Muscle of arm (tissue), 12 donors: ENCODE results near the gene ETV7. TPM values are rescaled to one million over a fixed set of nuclear protein-coding genes. Genes with fewer than 3 reads are reported as not detected.
"Not testable (repeated sequence)": the region's sequence is repeated elsewhere in the genome, so short reads cannot be mapped to it uniquely, and the experiment has no call there.

Experiments used
- DNase-seq: peaks from one replicate; pipeline ENCODE4 v3.0.0-alpha.2; 2013
- polyA plus RNA-seq, 12 donors: library from polyadenylated mRNA; unstranded; fragments of 120-200 nt; gene quantifications; one replicate each; pipeline ENCODE4 v1.2.1, GENCODE V29; 2013; ENCODE audit not compliant: insufficient read length in 12 of 12

Gene ETV7
- polyA plus RNA-seq, 12 donors, result 0.14 to 0.44 (median 0.16) TPM; not detected in 7

GRCh38 chr6:36343109-36343680 is 44.3 kb downstream of the ETV7 start:
- DNase-seq, result no peak

DNA sequence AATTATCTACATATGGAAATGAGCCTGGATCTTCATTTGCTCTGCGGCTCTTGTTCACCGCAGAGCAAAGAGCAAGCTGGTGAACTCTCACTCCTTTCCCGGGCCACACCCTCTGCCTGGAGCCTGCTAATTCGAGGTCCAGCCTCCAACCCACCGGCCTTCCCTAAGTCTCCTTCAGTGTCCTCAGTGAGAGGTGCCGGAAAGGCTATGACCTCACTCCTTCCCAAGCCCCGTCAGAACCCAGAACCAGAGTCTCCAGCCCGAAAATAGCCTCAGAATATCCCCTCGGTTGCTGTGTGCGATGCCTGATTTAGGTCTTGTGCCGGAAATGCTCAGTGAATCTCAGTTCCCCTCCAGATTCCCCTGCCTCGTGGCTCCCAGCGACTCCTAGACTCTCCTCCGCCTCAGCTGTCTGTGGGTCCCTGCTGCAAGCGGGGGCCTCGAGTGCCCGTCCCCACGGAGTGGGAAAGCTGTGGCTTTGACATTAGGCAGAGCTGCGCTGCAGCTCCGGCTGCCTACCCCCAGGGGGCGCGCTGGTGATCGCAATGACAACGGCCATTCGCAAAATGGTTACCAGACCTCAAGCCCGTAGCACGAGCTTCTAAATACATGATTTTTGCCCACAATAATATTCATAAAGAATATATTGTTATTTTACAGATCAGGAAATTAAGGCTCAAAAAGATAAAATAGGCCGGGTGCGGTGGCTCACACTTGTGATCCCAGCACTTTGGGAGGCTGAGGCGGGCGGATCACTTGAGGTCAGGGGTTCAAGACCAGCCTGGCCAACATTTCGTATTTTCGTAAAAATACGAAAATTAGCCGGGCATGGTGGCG is 46.6 kb downstream of the ETV7 start:
- peak; percentile 53 for DNase-seq

- DNase-seq, result no peak
Observed at GRCh38 chr6:36340306-36340617, 47.2 kb downstream of the ETV7 start.

- no peak for DNase-seq
Observed at GRCh38 chr6:36339146-36339545, 48.3 kb downstream of the ETV7 start.

DNA sequence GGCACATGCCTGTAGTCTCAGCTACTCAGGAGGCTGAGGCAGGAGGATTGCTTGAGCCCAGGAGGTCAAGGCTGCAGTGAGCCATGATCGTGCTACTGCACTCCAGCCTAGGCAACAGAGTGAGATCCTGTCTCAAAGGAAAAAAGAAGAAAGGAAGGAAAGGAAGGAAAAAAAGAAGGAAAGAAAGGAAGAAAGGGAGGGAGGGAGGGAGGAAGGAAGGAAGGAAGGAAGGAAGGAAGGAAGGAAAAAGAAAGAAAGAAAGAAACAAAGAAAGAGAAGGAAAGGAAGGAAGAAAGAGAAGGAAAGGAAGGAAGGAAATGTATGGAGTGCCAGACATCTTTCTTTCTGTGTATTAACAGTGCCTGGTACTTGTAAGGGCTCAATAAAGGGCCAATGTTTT is 49.2 kb downstream of the ETV7 start:
- not testable (repeated sequence) for DNase-seq

- DNase-seq, result no peak
Observed at GRCh38 chr6:36337814-36338213, 49.7 kb downstream of the ETV7 start.

- no peak for DNase-seq
Observed at GRCh38 chr6:36336779-36337241, 50.7 kb downstream of the ETV7 start, which contains the start of gene BNIP5. TSS of gene BNIP5 (minus strand) at chr6:36336888. CDS start at chr6:36330690, 6,198 bp downstream.

DNA sequence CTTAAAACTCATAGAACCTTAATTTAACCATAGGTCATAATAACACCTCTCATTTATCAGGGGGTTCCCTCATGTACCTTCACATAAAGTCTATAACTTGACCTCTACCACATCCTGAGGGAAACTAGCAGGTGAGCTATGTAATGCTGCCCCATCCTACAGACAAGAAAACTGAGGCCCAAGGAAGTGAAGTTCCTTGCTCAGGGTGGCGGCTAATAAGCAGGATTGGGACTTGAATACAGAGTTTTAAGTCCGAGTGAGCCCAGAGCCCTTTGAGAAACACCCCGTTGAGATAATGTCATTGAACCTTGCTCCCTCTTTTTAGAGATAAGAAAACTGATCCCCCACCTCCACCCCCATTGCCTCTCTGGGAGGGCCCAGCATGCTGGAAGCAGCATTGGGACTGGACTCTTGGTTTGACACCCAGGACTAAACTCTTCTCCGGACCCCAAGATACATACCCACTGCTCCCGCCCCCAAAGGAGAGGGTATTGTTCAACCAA is 51.2 kb downstream of the ETV7 start:
- DNase-seq, result no peak

DNA sequence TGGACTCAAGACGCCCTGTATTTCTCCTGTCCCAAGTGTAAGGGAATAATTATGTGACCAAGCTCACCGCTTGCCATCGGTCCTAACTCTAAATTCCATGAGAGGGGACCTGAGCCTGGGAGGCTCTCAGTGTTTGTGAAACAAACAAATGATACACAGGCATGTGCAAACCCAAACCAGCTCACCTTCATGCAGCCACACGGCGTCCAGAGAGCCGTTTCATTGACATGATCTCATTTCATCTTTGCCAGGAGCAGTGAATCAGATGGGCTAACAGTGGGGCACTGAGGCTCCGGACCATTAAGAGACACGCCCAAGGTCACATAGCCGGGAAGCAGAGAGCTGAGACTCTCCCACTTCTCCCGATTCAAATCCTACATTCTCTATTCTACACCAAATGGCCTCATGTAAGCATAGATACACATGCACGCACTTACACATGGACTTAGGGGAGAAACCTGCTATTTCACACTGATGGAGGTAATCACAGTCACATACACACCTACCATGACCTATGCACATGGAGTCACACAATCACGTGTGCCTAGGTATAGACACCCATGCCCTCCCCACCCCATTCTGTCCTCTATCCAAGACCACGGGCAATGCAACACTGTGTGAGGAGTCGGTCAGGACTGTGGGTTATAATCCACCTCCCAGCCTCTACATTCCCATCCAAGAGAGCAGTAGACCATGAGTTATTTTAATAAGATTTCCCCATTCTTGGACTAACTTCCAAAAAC is 51.8 kb downstream of the ETV7 start:
- no peak for DNase-seq

DNA sequence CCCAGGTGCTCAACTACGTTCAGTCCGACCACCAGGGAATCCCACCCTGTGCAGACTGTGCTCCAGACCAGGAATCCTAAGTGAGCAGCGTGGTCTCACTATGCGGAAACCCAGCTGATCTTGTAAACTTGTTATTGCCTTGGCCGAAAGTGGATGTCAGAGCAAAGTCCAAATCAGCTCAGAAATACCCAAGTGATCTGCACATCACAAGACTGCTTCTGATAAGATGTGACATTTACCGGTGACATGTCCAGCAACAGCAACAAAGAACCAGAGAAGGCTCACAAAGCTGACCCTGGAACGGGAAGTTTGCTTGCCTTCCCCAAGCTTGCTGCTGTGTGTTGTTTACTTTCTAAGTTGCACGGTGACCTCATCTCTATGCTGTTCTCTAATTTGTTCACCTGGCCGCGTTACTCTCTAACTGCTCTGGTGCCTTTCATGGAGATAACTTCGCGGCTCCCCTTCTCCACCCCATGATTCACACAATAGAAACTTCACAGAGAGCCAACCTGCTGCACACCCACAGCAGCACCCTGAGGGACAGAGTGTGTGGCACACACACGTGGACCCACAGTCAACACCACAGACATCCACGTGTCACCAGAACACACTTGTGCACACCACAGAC is 52.5 kb downstream of the ETV7 start:
- DNase-seq, result peak; percentile 13

DNA sequence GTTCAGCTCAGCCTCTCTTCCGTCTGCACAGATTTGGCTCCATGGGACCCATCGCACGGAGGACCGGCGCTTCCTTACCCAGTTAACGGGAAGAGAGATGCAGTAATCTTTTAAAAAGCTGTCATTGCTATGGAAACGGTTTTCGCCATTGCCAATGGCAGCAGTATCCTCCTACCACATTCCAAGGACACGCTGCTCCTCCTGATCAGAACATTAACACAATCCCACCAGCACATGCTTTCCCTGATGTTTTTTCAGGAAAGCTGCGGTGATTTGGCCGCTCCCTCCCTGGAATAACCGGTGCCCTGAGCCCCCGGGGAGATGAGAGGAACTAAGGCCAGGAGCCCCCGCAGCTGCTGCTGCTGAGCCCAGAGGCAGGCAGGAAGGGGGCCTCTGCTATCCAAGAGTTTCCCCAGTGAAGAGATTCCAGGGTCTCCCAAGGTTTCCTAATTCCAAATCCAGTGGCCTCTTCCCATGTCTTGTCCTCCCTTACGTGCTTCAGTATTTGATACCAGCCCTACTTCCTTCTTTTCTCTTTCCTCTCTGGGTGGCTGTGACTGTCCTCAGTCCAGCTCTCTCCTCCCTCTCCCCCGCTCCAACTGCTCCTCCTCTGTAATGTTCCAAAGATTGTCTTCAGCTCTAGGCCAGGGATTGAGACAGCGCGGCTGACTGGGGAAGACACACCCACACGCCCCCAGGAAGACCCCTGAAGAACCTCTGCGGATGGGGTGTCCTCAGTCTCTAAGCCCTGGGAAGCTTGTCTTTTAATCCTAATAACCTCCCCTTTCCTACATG is 53.3 kb downstream of the ETV7 start:
- peak; percentile 55 for DNase-seq

DNA sequence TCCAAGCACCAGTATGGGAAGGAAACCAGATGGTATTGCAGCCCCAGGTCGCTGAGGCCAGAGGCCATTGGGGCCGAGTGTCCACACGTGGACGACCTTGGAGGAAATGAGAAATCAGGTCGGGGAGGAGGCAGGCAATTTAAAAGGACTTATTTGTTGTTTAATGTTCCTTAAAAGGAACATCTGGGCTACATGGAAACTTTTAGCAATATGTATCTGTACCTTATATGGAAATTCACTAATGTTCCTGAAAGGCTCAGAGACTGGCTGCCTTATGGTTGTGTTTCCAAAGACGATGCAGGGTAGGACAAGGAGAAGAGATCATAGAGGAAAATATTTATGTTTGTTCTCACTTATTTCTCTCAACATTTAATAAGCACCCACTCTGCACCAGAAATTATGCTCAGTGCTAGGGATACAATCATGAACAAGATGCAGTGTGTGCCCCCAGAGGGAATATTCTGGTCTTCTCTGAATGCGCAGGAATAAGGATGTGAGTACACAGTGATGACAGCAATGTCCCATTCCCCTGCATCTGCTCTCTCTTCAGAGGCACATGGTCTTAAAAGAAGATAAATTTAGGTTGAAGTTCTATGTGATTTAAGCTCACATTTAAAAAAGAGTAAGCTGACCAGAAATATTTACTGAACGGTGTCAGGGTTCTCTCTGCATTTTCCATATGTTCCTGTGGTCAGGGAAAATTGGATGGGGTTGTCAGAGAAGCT is 54.1 kb downstream of the ETV7 start:
- peak; percentile 22 for DNase-seq

DNA sequence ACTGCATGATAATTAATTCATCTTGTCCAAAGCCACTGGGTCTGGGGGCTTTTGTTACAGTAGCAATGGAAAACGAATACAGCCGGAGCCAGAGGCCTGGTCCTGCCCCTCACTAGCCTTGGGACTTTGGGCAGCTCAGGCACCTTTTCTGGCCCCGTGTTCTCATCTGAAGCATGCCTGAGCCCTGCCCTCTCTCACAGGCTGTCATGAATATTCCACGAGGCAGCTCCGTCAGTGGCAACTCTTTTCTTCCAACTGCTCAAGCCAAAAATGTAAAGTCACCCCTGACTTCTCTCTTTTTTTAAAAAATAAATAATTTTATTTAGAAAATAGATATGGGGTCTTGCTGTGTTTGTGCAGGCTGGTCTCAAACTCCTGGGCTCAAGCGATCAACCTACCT is 56.1 kb downstream of the ETV7 start:
- no peak for DNase-seq

GRCh38 chr6:36330366-36330765 is 57.1 kb downstream of the ETV7 start:
- no peak for DNase-seq

DNA sequence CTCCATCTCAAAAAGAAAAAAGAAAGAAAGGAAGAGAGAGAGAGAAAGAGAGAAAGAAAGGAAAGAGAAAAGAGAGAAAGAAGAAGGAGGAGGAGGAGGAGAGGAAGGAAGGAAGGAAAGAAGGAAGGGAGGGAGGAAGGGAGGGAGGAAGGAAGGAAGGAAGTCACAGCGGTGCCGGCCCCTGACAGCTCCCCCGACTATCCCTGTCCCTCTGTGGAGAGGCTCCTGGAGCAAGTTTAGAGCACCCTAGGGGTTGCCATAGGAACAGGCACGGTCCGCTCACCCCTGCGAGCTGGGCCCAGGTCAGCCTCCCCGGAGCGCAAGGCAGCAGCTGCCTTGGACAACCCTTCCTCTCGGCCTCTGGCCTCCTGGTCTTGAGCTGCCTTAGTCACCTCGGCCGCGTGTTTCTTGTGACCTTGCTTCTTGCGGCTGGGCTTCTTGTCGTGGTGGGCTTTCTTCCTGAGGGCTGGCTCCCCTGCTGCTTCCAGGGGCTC is 57.6 kb downstream of the ETV7 start:
- no peak for DNase-seq

DNA sequence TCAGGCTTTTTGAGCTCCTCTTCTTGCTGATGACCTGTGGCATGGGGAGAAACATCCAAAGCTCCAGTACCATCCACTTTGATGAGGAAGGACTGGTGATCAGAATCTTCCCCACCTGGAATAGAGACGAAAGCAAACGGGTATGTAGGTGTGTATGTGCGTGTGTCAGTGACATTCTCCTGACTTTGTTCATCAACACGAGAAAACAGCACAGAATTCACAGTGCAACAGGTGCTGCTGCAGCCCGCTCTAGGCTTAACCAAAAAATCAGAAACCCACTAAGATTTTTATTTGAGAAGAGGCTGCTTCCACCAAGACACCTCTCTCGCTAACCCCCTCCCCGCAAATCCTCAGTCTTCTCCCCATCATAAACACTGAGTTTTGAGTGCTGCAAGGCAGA is 58.9 kb downstream of the ETV7 start:
- DNase-seq, result no peak

DNA sequence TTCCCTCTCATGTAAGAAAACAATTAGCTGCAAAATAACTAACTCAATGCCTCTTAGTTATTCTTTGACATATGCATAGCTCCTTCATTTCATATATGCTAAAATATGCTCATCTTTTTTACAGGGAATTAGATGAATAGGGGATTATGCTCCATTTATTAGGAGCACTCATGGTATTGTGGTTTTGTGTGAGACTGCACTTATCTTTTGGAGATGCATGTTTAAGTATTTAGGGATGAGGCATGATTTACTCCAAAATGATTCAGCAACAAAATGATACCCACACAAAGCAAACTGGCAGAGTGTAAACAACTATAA is 59.6 kb downstream of the ETV7 start:
- DNase-seq, result no peak

GRCh38 chr6:36327226-36327918 is 60.1 kb downstream of the ETV7 start:
- DNase-seq, result no peak

DNA sequence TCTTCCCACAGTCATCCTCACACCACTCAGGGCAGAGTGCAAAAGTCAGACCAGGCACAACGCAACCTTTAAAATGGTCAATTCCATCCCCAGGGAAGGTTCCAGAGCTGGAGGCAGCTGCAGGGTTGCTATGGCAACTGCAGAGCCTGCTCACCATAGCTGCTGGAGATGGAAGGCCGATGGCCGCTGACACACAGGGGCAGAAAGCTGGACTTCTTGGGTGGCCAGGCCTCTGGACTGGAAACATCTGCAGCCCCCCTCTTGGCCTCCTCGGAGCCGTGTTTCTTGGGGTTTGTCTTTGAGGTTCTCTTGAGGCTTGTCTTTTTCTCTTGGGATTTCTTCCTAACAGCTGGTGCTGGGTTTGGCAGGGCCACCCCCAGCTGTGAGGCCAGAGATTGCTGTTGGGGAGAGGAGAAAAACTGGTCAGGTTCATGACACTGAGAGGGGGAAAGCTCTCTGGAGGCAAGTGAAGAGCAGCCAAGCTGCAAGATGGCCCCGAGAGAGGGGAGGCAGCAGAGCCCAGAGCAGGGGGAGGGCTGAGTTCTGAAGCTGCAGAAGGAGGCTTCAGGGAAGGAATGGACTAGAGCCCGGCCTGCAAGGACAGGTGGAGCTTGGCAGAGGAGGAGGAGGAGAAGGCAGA is 61.0 kb downstream of the ETV7 start:
- DNase-seq, result peak; percentile 47
